ENCODE data around the gene AQP10. TPM values are rescaled to one million over a fixed set of nuclear protein-coding genes. Genes with fewer than 3 reads are reported as not detected.

AQP10 gene
- total and polyA plus RNA-seq, 9 of the 15 experiments (the other 6 are each of a cell fraction or from before 2014, with no cell fraction given), result 0.37 to 9.7 (median 1.9) TPM

DNA sequence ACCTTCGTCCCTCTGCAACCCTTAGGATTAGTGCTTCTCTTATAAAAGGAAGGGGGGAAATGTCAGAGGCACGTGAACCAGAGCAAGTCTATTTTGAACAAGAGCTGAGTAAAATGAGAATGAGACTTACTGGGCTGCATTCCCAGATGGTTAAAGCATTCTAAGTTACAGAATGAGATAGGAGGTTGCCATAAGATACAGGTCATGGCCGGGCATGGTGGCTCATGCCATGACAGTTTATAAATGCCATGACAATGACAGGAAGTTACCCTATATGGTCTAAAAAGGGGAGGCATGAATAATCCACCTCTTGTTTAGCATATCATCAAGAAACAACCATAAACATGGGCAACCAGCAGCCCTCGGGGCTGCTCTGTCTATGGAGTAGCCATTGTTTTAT, 2.5 kb upstream of the AQP10 start:
- POLR2A ChIA-PET, result no interaction called here
- FAIRE-seq, result no peak
- no peak overlapping the region for H3K4me3 ChIP-seq
- no peaks in the 10 kb centered on the region for H3K9me1 ChIP-seq (ENCODE audit: control insufficient read depth, insufficient read depth, low read length)
- CTCF ChIA-PET (ENCODE audit: low intra/inter-chr PET ratio), result no interaction called here
- peaks cover 12% of the 10 kb centered on the region; the same call in 2 of the 3 replicates for H3K79me2 ChIP-seq (ENCODE audit: control insufficient read depth, insufficient read depth, low read length)
- no peaks in the 10 kb centered on the region for H3K36me3 ChIP-seq (ENCODE audit: control insufficient read depth, insufficient read depth, low read length)
- peaks cover 20 to 26% of the 10 kb centered on the region in 2 experiments; a peak in 4 of 5 replicates for H3K4me1 ChIP-seq (replicated peaks in 1 of 2; ENCODE audit: control insufficient read depth in 2 of 2, insufficient read depth in 2 of 2, low read length in 2 of 2)
- WGBS (ENCODE audit: insufficient coverage, low coverage, missing lambda C conversion rate), result 67% methylated on average over 4 of the region's 4 CpGs
- peaks cover 3% of the 10 kb centered on the region; the same call in 1 of the 2 replicates for H3K9me3 ChIP-seq (replicated peaks; ENCODE audit: control insufficient read depth, insufficient read depth, low read depth, low read length)
- no peaks in the 10 kb centered on the region for H4K20me1 ChIP-seq (replicated peaks; ENCODE audit: control insufficient read depth, insufficient read depth, low read length)
- TF ChIP-seq U2AF1 (optimal IDR thresholded peaks at IDR 0.05; ENCODE audit: low read depth, low read length), result no peak
- no peak for TF ChIP-seq MAZ (CRISPR knock-in tag; conservative IDR thresholded peaks at IDR 0.05 in 1 of 2, IDR thresholded peaks at IDR 0.05 in 1 of 2)
- no peak for TF ChIP-seq BRCA1 (IDR thresholded peaks at IDR 0.05)
- TF ChIP-seq BRCA1 (CRISPR knock-in tag; IDR thresholded peaks at IDR 0.05), result no peak
- no peak for TF ChIP-seq DIDO1 (tag; IDR thresholded peaks at IDR 0.05; ENCODE audit: low read depth)
- TF ChIP-seq TAF1 (IDR thresholded peaks at IDR 0.05; ENCODE audit: control insufficient read depth, extremely low read depth, insufficient read depth, low read length, severe bottlenecking), result no peak
- no peak for TF ChIP-seq ZFP1 (CRISPR knock-in tag; IDR thresholded peaks at IDR 0.05)
- TF ChIP-seq LEF1 (IDR thresholded peaks at IDR 0.05), result no peak
- no peak for TF ChIP-seq FOS (IDR thresholded peaks at IDR 0.05; ENCODE audit: extremely low read depth, insufficient read length)
- TF ChIP-seq RAD21 (CRISPR knock-in tag; conservative IDR thresholded peaks at IDR 0.05 in 1 of 2, IDR thresholded peaks at IDR 0.05 in 1 of 2), result no peak
- TF ChIP-seq ZNF253 (CRISPR knock-in tag; conservative IDR thresholded peaks at IDR 0.05), result no peak
- TF ChIP-seq, protein P1, sequence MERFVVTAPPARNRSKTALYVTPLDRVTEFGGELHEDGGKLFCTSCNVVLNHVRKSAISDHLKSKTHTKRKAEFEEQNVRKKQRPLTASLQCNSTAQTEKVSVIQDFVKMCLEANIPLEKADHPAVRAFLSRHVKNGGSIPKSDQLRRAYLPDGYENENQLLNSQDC (CRISPR knock-in tag; IDR thresholded peaks at IDR 0.05), result no peak
- TF ChIP-seq MCM5 (IDR thresholded peaks at IDR 0.05; ENCODE audit: low read depth), result no peak
- no TSS peak for BruUV-seq (replicated peaks)
- H2AFZ ChIP-seq (ENCODE audit: low read depth, low read length), result no peak overlapping the region
- no peak overlapping the region for H3K4me2 ChIP-seq (ENCODE audit: insufficient read depth, low read length)
- H3K27ac ChIP-seq (ENCODE audit: extremely low read depth, low read depth, low read length), result no peak overlapping the region
- no peak for DNase-seq (ENCODE audit: extremely low read depth in 1 of 4, low spot score in 3 of 4)
- intact Hi-C loops (cut with micrococcal nuclease) (no loop called here), in situ Hi-C loops (cut with MboI) (no loop called here)
- H3K27me3 ChIP-seq (ENCODE audit: control insufficient read depth in 2 of 2, insufficient read depth in 2 of 2, low read length in 2 of 2), result no peaks in the 10 kb centered on the region
- H3K9ac ChIP-seq (ENCODE audit: insufficient read depth in 1 of 2, low read depth in 2 of 2, low read length in 2 of 2), result no peak overlapping the region
- ATAC-seq, result no peak
